Measurements from ENCODE around the gene EXOC1L.

Gene EXOC1L

GRCh38 chr4:55884851-55885219, 65.2 kb downstream of the EXOC1L start:
- no peak for DNase-seq
